Naive B cell (primary cell): ENCODE results near the gene NR0B2. TPM values are rescaled to one million over a fixed set of nuclear protein-coding genes. Genes with fewer than 3 reads are reported as not detected.

Experiments
- ATAC-seq, 2 donors: fragments of 150-1000 bp; cut with Tn5 transposase; 2 replicates each; pipeline ENCODE4 v1.10.0; 2021; ENCODE audit warnings: low read depth in 2 of 2, mild to moderate bottlenecking in 2 of 2, moderate library complexity in 2 of 2
- DNase-seq: peaks from one replicate; pipeline ENCODE4 v3.0.0; 2022
- H3K27ac Mint-ChIP-seq, 6 donors: one replicate each; pipeline ENCODE4 v1.8.0; 2020 to 2022; ENCODE audit warnings: mild to moderate bottlenecking in 6 of 6, mixed read lengths in 6 of 6, moderate library complexity in 5 of 6, inconsistent platforms in 2 of 6
- H3K27me3 Mint-ChIP-seq, 3 donors: one replicate each; pipeline ENCODE4 v1.8.0; 2021 to 2022; ENCODE audit warnings: mixed read lengths in 3 of 3, mild to moderate bottlenecking in 1 of 3
- H3K36me3 Mint-ChIP-seq, 2 donors: one replicate each; pipeline ENCODE4 v1.8.0; 2020 to 2022; ENCODE audit warnings: mixed read lengths in 2 of 2, inconsistent platforms in 1 of 2, mild to moderate bottlenecking in 1 of 2
- H3K4me1 Mint-ChIP-seq, 3 donors: one replicate each; pipeline ENCODE4 v1.8.0; 2020 to 2022; ENCODE audit warnings: mixed read lengths in 3 of 3, inconsistent platforms in 1 of 3, mild to moderate bottlenecking in 1 of 3, moderate library complexity in 1 of 3
- H3K4me3 Mint-ChIP-seq, 8 donors: one replicate each; pipeline ENCODE4 v1.8.0; 2020 to 2022; ENCODE audit warnings: mild to moderate bottlenecking in 8 of 8, mixed read lengths in 8 of 8, moderate library complexity in 8 of 8, inconsistent platforms in 2 of 8
- H3K9me3 Mint-ChIP-seq, 7 donors: one replicate each; pipeline ENCODE4 v1.8.0; 2020 to 2022; ENCODE audit warnings: mixed read lengths in 7 of 7, mild to moderate bottlenecking in 5 of 7, inconsistent platforms in 2 of 7, moderate library complexity in 1 of 7
- polyA plus RNA-seq, 6 donors: library from polyadenylated mRNA; unstranded; fragments of 300-500 nt; fragmentation: Illumina TruSeq; gene quantifications; one replicate each; pipeline ENCODE4 v1.2.3, GENCODE V29; 2021; ENCODE audit warnings: low read depth in 6 of 6

NR0B2 gene, protein sequence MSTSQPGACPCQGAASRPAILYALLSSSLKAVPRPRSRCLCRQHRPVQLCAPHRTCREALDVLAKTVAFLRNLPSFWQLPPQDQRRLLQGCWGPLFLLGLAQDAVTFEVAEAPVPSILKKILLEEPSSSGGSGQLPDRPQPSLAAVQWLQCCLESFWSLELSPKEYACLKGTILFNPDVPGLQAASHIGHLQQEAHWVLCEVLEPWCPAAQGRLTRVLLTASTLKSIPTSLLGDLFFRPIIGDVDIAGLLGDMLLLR
- not detected for polyA plus RNA-seq

DNA sequence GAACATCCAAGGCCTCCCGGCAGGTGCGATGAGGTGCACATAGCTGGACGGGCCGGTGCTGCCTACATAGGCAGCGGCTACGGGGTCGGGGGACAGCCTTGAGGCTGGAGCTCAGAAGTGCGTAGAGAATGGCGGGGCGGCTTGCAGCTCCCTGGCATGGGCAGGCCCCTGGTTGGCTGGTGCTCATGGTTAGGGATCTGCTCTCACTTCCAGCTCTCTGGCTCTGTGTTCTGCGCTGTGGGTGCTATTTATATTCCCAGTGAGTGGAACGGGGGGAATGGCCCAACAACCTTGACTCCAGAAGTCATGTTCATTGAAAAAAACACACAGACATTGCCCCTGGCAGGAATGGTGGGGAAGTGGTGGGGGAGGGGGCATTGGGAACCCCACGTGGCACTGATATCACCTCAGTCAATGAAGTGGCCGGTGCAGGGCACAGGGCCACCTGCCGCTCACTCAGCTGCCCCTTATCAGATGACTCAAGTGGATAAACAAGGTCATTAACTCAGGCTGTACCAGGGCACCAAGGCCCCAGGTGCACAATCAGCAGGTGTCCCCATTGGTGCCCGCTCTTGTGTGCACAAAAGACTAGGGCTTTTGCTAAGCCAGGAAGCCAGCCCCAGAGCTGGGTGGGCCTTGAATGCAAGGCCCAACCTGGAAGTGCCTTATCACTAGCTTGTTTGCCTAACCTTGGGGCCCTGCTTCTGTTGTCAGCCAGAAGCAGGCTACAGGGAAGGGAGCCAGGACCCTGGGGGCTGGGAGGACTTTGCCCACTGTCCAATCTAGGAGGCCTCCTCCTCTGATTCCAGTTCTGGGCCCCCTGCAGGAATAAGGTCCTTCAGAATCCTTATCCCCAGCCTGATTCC, at the start of gene NR0B2:
NR0B2 (minus strand) TSS at position 222 of the 866 bp plus-strand sequence; CDS start at position 187, 35 bp downstream.
- H3K27ac Mint-ChIP-seq: peak within 1 kb of the TSS in 1 of 6 donors; percentile 89
- no peaks in the 10 kb centered on the region for H3K36me3 Mint-ChIP-seq
- no peak for ATAC-seq
- no peaks in the 10 kb centered on the region for H3K9me3 Mint-ChIP-seq
- H3K4me1 Mint-ChIP-seq: no peaks in the 10 kb centered on the region
- DNase-seq: no peak
- H3K27me3 Mint-ChIP-seq: peaks cover 0 to 18% (median 0%) of the 10 kb centered on the region in 3 donors
- peak within 1 kb of the TSS in 1 of 8 donors; percentile 61 for H3K4me3 Mint-ChIP-seq

DNA sequence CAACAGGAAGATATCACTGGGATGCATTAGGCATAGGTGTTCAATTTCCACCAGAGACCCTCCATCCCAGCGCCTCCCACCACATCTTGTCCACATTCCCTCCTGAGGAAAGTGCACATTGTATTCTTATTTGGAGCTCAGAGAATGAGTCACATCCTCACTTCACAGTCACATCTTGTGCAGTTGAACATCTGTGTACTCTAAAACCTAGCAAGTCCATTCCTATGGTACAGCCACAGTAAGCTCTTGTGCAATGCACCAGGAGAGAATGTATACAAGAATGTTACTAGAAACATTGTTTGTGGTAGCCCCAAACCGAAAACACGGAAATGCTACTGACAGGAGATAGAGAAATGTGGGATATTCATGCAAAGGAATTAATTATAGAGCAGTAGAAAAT, 48.1 kb upstream of the NR0B2 start:
- peak overlapping the region in 2 of 8 donors; percentile 43 to 81 for H3K4me3 Mint-ChIP-seq
- H3K9me3 Mint-ChIP-seq: no peaks in the 10 kb centered on the region
- ATAC-seq (no peak), DNase-seq (no peak)
- H3K27ac Mint-ChIP-seq: no peak overlapping the region
- no peaks in the 10 kb centered on the region for H3K36me3 Mint-ChIP-seq
- peaks cover 22 to 41% (median 29%) of the 10 kb centered on the region in 3 donors for H3K27me3 Mint-ChIP-seq
- H3K4me1 Mint-ChIP-seq: peaks cover 7 to 10% (median 10%) of the 10 kb centered on the region in 3 donors

- no peak for DNase-seq
- Mint-ChIP-seq H3K4me3 (peak overlapping the region; percentile 74 to 94 (median 84)), H3K27me3 (peaks cover 17 to 41% (median 18%) of the 10 kb centered on the region in 3 donors), H3K27ac (peak overlapping the region in 3 of 6 donors; percentile 5 to 64 (median 62)), H3K9me3 (peaks cover 0 to 6% (median 0%) of the 10 kb centered on the region in 7 donors), H3K4me1 (peaks cover 6 to 10% (median 7%) of the 10 kb centered on the region in 3 donors), H3K36me3 (peaks cover 0 to 6% of the 10 kb centered on the region in 2 donors)
- ATAC-seq: peak; percentile 10 to 17
Measured at GRCh38 chr1:26960625-26960966, 46.8 kb upstream of the NR0B2 start.

- peaks cover 15 to 45% (median 18%) of the 10 kb centered on the region in 3 donors for H3K27me3 Mint-ChIP-seq
Measured at GRCh38 chr1:26959722-26960624, 46.2 kb upstream of the NR0B2 start, which contains the start of gene KDF1. Gene KDF1, minus strand, starts transcription at chr1:26960468. Its CDS starts 8,088 bp downstream, at chr1:26952380.

DNA sequence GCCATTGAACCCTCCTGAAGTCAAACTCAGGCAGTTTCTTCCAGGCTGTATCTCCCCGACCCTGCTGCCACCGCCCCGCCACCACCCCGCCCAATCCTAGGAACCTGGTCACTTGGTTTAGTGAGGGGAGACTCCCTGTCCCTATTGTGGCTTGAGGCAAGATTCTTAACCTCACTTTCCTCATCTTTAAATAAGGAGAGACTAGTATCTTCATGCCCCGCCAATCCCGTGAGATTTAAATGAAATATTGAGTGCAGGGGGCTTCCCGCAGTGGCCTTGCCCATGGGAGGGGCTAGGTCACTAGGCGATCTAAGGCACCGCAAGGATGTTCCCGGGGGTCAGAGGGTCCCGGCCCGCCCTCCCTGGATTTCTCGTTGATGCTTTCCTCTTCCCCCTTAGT, 45.5 kb upstream of the NR0B2 start:
- H3K4me3 Mint-ChIP-seq: peak overlapping the region in 7 of 8 donors; percentile 58 to 83 (median 77)
- H3K9me3 Mint-ChIP-seq: peaks cover 0 to 6% (median 0%) of the 10 kb centered on the region in 7 donors
- peaks cover 9 to 45% (median 14%) of the 10 kb centered on the region in 3 donors for H3K27me3 Mint-ChIP-seq
- DNase-seq (no peak), ATAC-seq (no peak)
- peaks cover 6 to 10% (median 7%) of the 10 kb centered on the region in 3 donors for H3K4me1 Mint-ChIP-seq
- H3K36me3 Mint-ChIP-seq: peaks cover 0 to 6% of the 10 kb centered on the region in 2 donors
- H3K27ac Mint-ChIP-seq: no peak overlapping the region

More at GRCh38 chr1:26959722-26960624, 46.2 kb upstream of the NR0B2 start, which contains the start of gene KDF1:
- DNase-seq: peak; percentile 54
- H3K36me3 Mint-ChIP-seq: peaks cover 0 to 6% of the 10 kb centered on the region in 2 donors
- peak within 1 kb of the TSS; percentile 74 to 94 (median 84) for H3K4me3 Mint-ChIP-seq
- H3K9me3 Mint-ChIP-seq: peaks cover 0 to 6% (median 0%) of the 10 kb centered on the region in 7 donors
- peak; percentile 98 for ATAC-seq
- peaks cover 6 to 10% (median 7%) of the 10 kb centered on the region in 3 donors for H3K4me1 Mint-ChIP-seq
- H3K27ac Mint-ChIP-seq: peak within 1 kb of the TSS in 5 of 6 donors; percentile 5 to 64 (median 37)

DNA sequence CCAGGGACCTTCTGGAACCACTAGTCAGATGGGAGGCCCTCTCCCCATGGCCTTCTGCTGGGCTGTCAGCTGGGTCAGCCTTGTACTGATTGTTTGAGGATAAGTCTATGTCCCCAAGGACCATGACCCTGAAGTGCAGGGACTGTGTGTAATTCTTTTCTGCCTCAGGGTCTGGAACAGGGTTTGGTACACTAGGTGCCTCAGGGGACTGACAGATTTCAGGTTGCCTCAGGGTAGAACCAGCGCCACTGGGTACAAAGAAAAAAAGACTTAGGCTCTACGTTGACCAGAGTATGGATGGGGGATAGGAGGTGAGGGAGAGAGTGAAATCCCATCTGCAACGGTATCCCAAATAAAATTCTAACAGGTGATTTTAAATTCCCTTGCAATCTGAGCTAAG, 43.5 kb upstream of the NR0B2 start:
- Mint-ChIP-seq H3K27me3 (peaks cover 10 to 48% (median 11%) of the 10 kb centered on the region in 3 donors), H3K4me1 (peaks cover 6 to 10% (median 7%) of the 10 kb centered on the region in 3 donors), H3K36me3 (peaks cover 0 to 10% of the 10 kb centered on the region in 2 donors), H3K9me3 (peaks cover 0 to 8% (median 0%) of the 10 kb centered on the region in 7 donors), H3K4me3 (peak overlapping the region in 1 of 8 donors; percentile 32), H3K27ac (no peak overlapping the region)
- ATAC-seq (no peak), DNase-seq (no peak)

GRCh38 chr1:26956321-26956720, 42.5 kb upstream of the NR0B2 start:
- ATAC-seq (no peak), DNase-seq (no peak)
- H3K27ac Mint-ChIP-seq: no peak overlapping the region
- peaks cover 0 to 8% (median 0%) of the 10 kb centered on the region in 7 donors for H3K9me3 Mint-ChIP-seq
- H3K36me3 Mint-ChIP-seq: peaks cover 0 to 10% of the 10 kb centered on the region in 2 donors
- peaks cover 6 to 10% (median 7%) of the 10 kb centered on the region in 3 donors for H3K4me1 Mint-ChIP-seq
- H3K27me3 Mint-ChIP-seq: peaks cover 4 to 46% (median 8%) of the 10 kb centered on the region in 3 donors
- no peak overlapping the region for H3K4me3 Mint-ChIP-seq

- H3K36me3 Mint-ChIP-seq: peaks cover 0 to 10% of the 10 kb centered on the region in 2 donors
- peaks cover 4 to 33% (median 8%) of the 10 kb centered on the region in 3 donors for H3K27me3 Mint-ChIP-seq
- DNase-seq (no peak), ATAC-seq (no peak)
- no peak overlapping the region for H3K4me3 Mint-ChIP-seq
- H3K27ac Mint-ChIP-seq: no peak overlapping the region
- H3K9me3 Mint-ChIP-seq: peaks cover 0 to 8% (median 0%) of the 10 kb centered on the region in 7 donors
- peaks cover 0 to 7% (median 0%) of the 10 kb centered on the region in 3 donors for H3K4me1 Mint-ChIP-seq
Measured at GRCh38 chr1:26953374-26953773, 39.6 kb upstream of the NR0B2 start.

- peaks cover 0 to 25% (median 8%) of the 10 kb centered on the region in 3 donors for H3K27me3 Mint-ChIP-seq
- H3K4me1 Mint-ChIP-seq: peaks cover 0 to 7% (median 0%) of the 10 kb centered on the region in 3 donors
- ATAC-seq (no peak), DNase-seq (no peak)
- peaks cover 0 to 8% (median 0%) of the 10 kb centered on the region in 7 donors for H3K9me3 Mint-ChIP-seq
- no peak overlapping the region for H3K27ac Mint-ChIP-seq
- H3K4me3 Mint-ChIP-seq: no peak overlapping the region
- H3K36me3 Mint-ChIP-seq: peaks cover 0 to 10% of the 10 kb centered on the region in 2 donors
Measured at GRCh38 chr1:26951821-26952497, 38.2 kb upstream of the NR0B2 start.

- peaks cover 0 to 7% (median 0%) of the 10 kb centered on the region in 3 donors for H3K4me1 Mint-ChIP-seq
- no peak overlapping the region for H3K4me3 Mint-ChIP-seq
- H3K36me3 Mint-ChIP-seq: peaks cover 0 to 8% of the 10 kb centered on the region in 2 donors
- H3K27ac Mint-ChIP-seq: peak overlapping the region in 1 of 6 donors; percentile 77
- H3K9me3 Mint-ChIP-seq: peaks cover 0 to 6% (median 0%) of the 10 kb centered on the region in 7 donors
- DNase-seq (no peak), ATAC-seq (no peak)
- peaks cover 0 to 22% (median 8%) of the 10 kb centered on the region in 3 donors for H3K27me3 Mint-ChIP-seq
Measured at GRCh38 chr1:26951216-26951615, 37.4 kb upstream of the NR0B2 start.

DNA sequence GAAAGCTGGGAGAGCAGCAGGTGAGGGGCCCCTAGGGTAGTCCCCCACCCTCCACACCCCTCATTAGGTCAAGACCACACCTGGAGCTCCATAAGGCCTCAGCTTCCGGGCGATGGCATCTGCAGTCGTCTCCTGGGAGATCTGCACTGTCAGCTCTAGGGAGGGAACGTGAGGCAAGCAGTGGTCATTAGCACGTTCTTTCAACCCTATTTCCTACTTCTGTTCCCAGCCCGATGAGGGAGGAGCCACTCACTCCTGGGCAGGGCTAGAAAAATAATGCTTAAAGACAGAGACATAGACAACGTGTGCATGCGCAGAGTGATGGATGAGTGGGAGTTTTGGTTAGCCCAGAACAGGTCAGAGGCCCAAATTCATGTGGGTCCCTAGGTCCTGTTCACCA, 36.8 kb upstream of the NR0B2 start:
- peaks cover 0 to 2% (median 0%) of the 10 kb centered on the region in 7 donors for H3K9me3 Mint-ChIP-seq
- peak overlapping the region in 2 of 6 donors; percentile 2 to 77 for H3K27ac Mint-ChIP-seq
- peaks cover 0 to 7% (median 0%) of the 10 kb centered on the region in 3 donors for H3K4me1 Mint-ChIP-seq
- DNase-seq: no peak
- H3K36me3 Mint-ChIP-seq: peaks cover 4 to 5% of the 10 kb centered on the region in 2 donors
- ATAC-seq: no peak
- peaks cover 0 to 16% (median 8%) of the 10 kb centered on the region in 3 donors for H3K27me3 Mint-ChIP-seq
- no peak overlapping the region for H3K4me3 Mint-ChIP-seq

DNA sequence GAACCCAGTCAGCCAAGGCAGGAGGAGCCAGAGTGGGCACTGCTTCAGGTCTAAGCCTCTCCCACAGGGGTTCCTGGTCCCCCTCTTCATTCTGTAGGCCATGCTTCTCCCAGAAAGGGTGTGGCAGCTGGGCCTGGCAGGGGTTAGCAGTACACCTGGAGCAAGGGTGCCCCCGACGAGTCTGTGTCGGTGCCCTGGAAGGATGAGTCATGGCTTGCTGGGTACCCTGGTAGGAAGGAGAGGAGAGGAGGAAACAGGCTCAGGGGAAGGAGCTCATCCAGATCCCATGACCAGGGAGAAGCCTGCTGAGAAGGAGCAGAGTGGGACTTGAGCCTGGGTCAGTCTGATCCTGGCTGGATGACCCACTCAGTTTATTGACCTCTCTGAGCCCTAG, 36.1 kb upstream of the NR0B2 start:
- peaks cover 0 to 11% (median 8%) of the 10 kb centered on the region in 3 donors for H3K27me3 Mint-ChIP-seq
- ATAC-seq (no peak), DNase-seq (no peak)
- no peak overlapping the region for H3K4me3 Mint-ChIP-seq
- peaks cover 4 to 12% of the 10 kb centered on the region in 2 donors for H3K36me3 Mint-ChIP-seq
- peak overlapping the region in 1 of 6 donors; percentile 39 for H3K27ac Mint-ChIP-seq
- peaks cover 0 to 2% (median 0%) of the 10 kb centered on the region in 7 donors for H3K9me3 Mint-ChIP-seq
- H3K4me1 Mint-ChIP-seq: peaks cover 0 to 7% (median 0%) of the 10 kb centered on the region in 3 donors
